HepG2 (cell line): ENCODE results near the gene ZNF507. TPM values are rescaled to one million over a fixed set of nuclear protein-coding genes. Genes with fewer than 3 reads are reported as not detected.

Experiments used
- ATAC-seq: fragments of 200-7000 bp; cut with Tn5 transposase; 3 replicates; pipeline ENCODE4 v1.9.1; 2020; ENCODE audit warnings: mild to moderate bottlenecking, moderate library complexity
- BruUV-seq: library from RNA; stranded (reverse); fragments of 400-500 nt; replicated peaks from 2 replicates; lab custom pipeline; 2021; lab: Mats Ljungman, UMichigan
- CTCF ChIA-PET: fragments of 300-600 bp; formaldehyde crosslinking; extraction: SDS; loops from one replicate; lab custom pipeline; 2021; ENCODE audit warnings: low total read pairs, inconsistent platforms, low intra/inter-chr PET ratio; lab: Yijun Ruan, JAX
- POLR2A ChIA-PET: fragments of 350-600 bp; sonication (Branson Sonifier 250); formaldehyde crosslinking; loops from one replicate; lab custom pipeline; 2020; ENCODE audit warnings: antibody characterized with exemption, inconsistent platforms; lab: Yijun Ruan, JAX
- DNase-seq: peaks from one replicate; pipeline ENCODE4 v3.0.0-alpha.2; 2015; ENCODE audit warnings: low spot score
- FAIRE-seq: peaks from 3 replicates; lab custom pipeline; 2011; peaks lifted over from hg19 to GRCh38; lab: Jason Lieb, UNC
- H2AFZ ChIP-seq: one replicate; pipeline ENCODE4 v1.6.1; 2011; ENCODE audit warnings: low read length, inconsistent platforms
- H3K27ac ChIP-seq: fragments of 300-600 bp; 3 replicates; pipeline ENCODE4 v1.8.0; 2011; ENCODE audit warnings: mixed run types, mild to moderate bottlenecking, mixed read lengths, low read length, inconsistent platforms; ENCODE audit not compliant: insufficient read depth; ENCODE audit errors: extremely low read length
- H3K27me3 ChIP-seq, 2 experiments: fragments of 200-600 bp in 1 of 2; 2 replicates in 1 of 2; 3 replicates in 1 of 2; pipeline versions ENCODE4 v1.6.0 to v1.8.0; 2011; ENCODE audit warnings: low read length in 2 of 2, mild to moderate bottlenecking in 2 of 2, moderate library complexity in 2 of 2, inconsistent platforms in 1 of 2; ENCODE audit not compliant: insufficient read depth in 2 of 2, control insufficient read depth in 1 of 2
- H3K36me3 ChIP-seq, 2 experiments: fragments of 200-600 bp in 1 of 2; replicated peaks in 1 of 2; 2 replicates in 1 of 2; 3 replicates in 1 of 2; pipeline versions ENCODE4 v1.5.1 to v1.8.0; 2011; ENCODE audit warnings: low read length in 2 of 2, inconsistent platforms in 1 of 2; ENCODE audit not compliant: insufficient read depth in 2 of 2, control insufficient read depth in 1 of 2
- H3K4me1 ChIP-seq: 2 replicates; pipeline ENCODE4 v1.5.1; 2012; ENCODE audit warnings: low read length, inconsistent platforms; ENCODE audit not compliant: insufficient read depth
- H3K4me2 ChIP-seq: 2 replicates; pipeline ENCODE4 v1.6.0; 2011; ENCODE audit warnings: low read depth, low read length, inconsistent platforms
- H3K4me3 ChIP-seq, 3 experiments: fragments of 200-600 bp in 1 of 3; sonication (generic), shearing (Covaris generic) in 1 of 3; replicated peaks in 1 of 3; 2 replicates each; pipeline ENCODE4 v1.5.1; 2011 to 2016; ENCODE audit warnings: low read length in 3 of 3, inconsistent platforms in 2 of 3, low read depth in 2 of 3, mild to moderate bottlenecking in 2 of 3, control low read depth in 1 of 3, mixed read lengths in 1 of 3; ENCODE audit not compliant: insufficient read depth in 1 of 3
- H3K79me2 ChIP-seq: one replicate; pipeline ENCODE4 v1.6.1; 2011; ENCODE audit warnings: low read length, inconsistent platforms; ENCODE audit not compliant: insufficient read depth
- H3K9ac ChIP-seq: 2 replicates; pipeline ENCODE4 v1.6.0; 2011; ENCODE audit warnings: mild to moderate bottlenecking, low read depth, low read length, inconsistent platforms; ENCODE audit not compliant: insufficient read depth
- H3K9me3 ChIP-seq: 2 replicates; pipeline ENCODE4 v1.5.1; 2012; ENCODE audit warnings: mild to moderate bottlenecking, low read length
- H4K20me1 ChIP-seq: 2 replicates; pipeline ENCODE4 v1.6.0; 2011; ENCODE audit warnings: inconsistent platforms, mild to moderate bottlenecking, low read length, moderate library complexity; ENCODE audit not compliant: insufficient read depth
- ARNTL ChIP-seq: sonication (generic); formaldehyde crosslinking; IDR thresholded peaks from 2 replicates; pipeline ENCODE4 v1.4.0; 2020; ENCODE audit warnings: mild to moderate bottlenecking, missing genetic modification reagents
- CCAR2 ChIP-seq: fragments of 200-400 bp; formaldehyde crosslinking; optimal IDR thresholded peaks from 2 replicates; pipeline ENCODE3; 2018; ENCODE audit warnings: low read depth, mild to moderate bottlenecking, low read length, moderate library complexity
- E2F5 ChIP-seq: sonication (generic); formaldehyde crosslinking; conservative IDR thresholded peaks from 2 replicates; pipeline ENCODE4 v1.4.0; 2020; ENCODE audit warnings: missing genetic modification reagents
- FOXC1 ChIP-seq: sonication (generic); formaldehyde crosslinking; IDR thresholded peaks from 2 replicates; pipeline ENCODE4 v1.8.0; 2022; ENCODE audit warnings: mild to moderate bottlenecking, missing genetic modification reagents, borderline replicate concordance
- GFI1 ChIP-seq: sonication (generic); formaldehyde crosslinking; IDR thresholded peaks from 2 replicates; pipeline ENCODE4 v1.5.0; 2020; ENCODE audit warnings: missing genetic modification reagents, mild to moderate bottlenecking, borderline replicate concordance
- HOXD1 ChIP-seq: sonication (generic); formaldehyde crosslinking; IDR thresholded peaks from 2 replicates; pipeline ENCODE4 v1.5.0; 2020; ENCODE audit warnings: missing genetic modification reagents
- JUNB ChIP-seq: sonication (generic); formaldehyde crosslinking; IDR thresholded peaks from 2 replicates; pipeline ENCODE4 v1.8.0; 2022; ENCODE audit warnings: missing genetic modification reagents, mild to moderate bottlenecking, borderline replicate concordance
- KLF6 ChIP-seq: IDR thresholded peaks from 2 replicates; pipeline ENCODE4 v1.8.0; 2016; ENCODE audit warnings: missing biosample characterization, missing genetic modification reagents
- MTF2 ChIP-seq: sonication (generic); formaldehyde crosslinking; IDR thresholded peaks from 2 replicates; pipeline ENCODE4 v1.5.0; 2020; ENCODE audit warnings: missing genetic modification reagents, borderline replicate concordance
- RFXAP ChIP-seq: sonication (generic); formaldehyde crosslinking; IDR thresholded peaks from 2 replicates; pipeline ENCODE4 v1.4.0; 2020; ENCODE audit warnings: missing genetic modification reagents, borderline replicate concordance
- SYNCRIP ChIP-seq: fragments of 200-400 bp; formaldehyde crosslinking; IDR thresholded peaks from 2 replicates; pipeline ENCODE4 v1.6.1; 2018; ENCODE audit warnings: mild to moderate bottlenecking, low read depth, low read length; ENCODE audit not compliant: insufficient read depth
- ZBTB33 ChIP-seq: sonication (generic); formaldehyde crosslinking; IDR thresholded peaks from 2 replicates; pipeline ENCODE4 v1.4.0; 2020; ENCODE audit warnings: missing genetic modification reagents
- ZNF710 ChIP-seq: sonication (generic); formaldehyde crosslinking; IDR thresholded peaks from 2 replicates; pipeline ENCODE4 v1.5.0; 2020; ENCODE audit warnings: mild to moderate bottlenecking, missing genetic modification reagents, borderline replicate concordance
- ZNF740 ChIP-seq: sonication (generic); formaldehyde crosslinking; IDR thresholded peaks from 2 replicates; pipeline ENCODE4 v1.4.0; 2020; ENCODE audit warnings: missing genetic modification reagents
- WGBS: methylation state at CpG from one replicate; pipeline ENCODE4 v1.1.6; 2017; ENCODE audit warnings: low lambda C conversion rate; 5-methylcytosine and 5-hydroxymethylcytosine counted together
- in situ Hi-C: cut with HindIII; loops from 2 replicates; pipeline ENCODE4 v1.10.0; 2017; ENCODE audit warnings: low pct_unique_long_range_greater_than_20kb; ENCODE audit not compliant: extremely low pct_ligation_motif_present
- intact Hi-C: fragments of 100-400 bp; cut with micrococcal nuclease; formaldehyde crosslinking; loops from one replicate; pipeline ENCODE4 v1.10.0; 2022; ENCODE audit not compliant: unreplicated experiment
- polyA plus RNA-seq, 8 experiments: library from polyadenylated mRNA; depleted of rRNA in 3 of 8; stranded (reverse) in 7 of 8; unstranded in 1 of 8; fragments of >200 nt; fragmentation: Illumina TruSeq in 4 of 8; extraction: Trizol in 4 of 8; gene quantifications; 2 replicates each; pipeline versions ENCODE4 v1.2.1 to v1.2.3, GENCODE V29; 2011 to 2016; ENCODE audit warnings: low read depth in 4 of 8, missing spikeins in 1 of 8, mixed read lengths in 1 of 8; ENCODE audit not compliant: insufficient read depth in 1 of 8
- total RNA-seq, 5 experiments: library from RNA; depleted of rRNA; stranded (reverse); fragments of >200 nt; fragmentation: Illumina TruSeq; extraction: Trizol; gene quantifications; 2 replicates each; pipeline ENCODE4 v1.2.3, GENCODE V29; 2016; ENCODE audit warnings: low read depth in 1 of 5

Gene ZNF507
- total and polyA plus RNA-seq, 2 of the 13 experiments (the other 11 are each of a cell fraction or from before 2014, with no cell fraction given): 7.3 to 10.9 TPM

- TF ChIP-seq ZBTB33 (CRISPR knock-in tag): no peak
- no peak for TF ChIP-seq KLF6 (CRISPR knock-in tag)
Measured at GRCh38 chr19:32415669-32416068, 70.3 kb downstream of the ZNF507 start (continued).

GRCh38 chr19:32416749-32417456 lies 71.5 kb downstream of the ZNF507 start:
- Histone ChIP-seq H3K4me3 (no peak overlapping the region), H3K79me2 (no peaks in the 10 kb centered on the region), H3K9me3 (no peaks in the 10 kb centered on the region), H2AFZ (no peak overlapping the region), H3K36me3 (peaks cover 9 to 38% of the 10 kb centered on the region in 2 experiments; a peak in 4 of 5 replicates), H3K27me3 (no peaks in the 10 kb centered on the region; a peak in 1 of 5 replicates), H3K4me2 (no peak overlapping the region), H3K9ac (no peak overlapping the region), H3K4me1 (peaks cover 9% of the 10 kb centered on the region; the same call in 1 of the 2 replicates), H4K20me1 (no peaks in the 10 kb centered on the region), H3K27ac (no peak overlapping the region)
- BruUV-seq: no TSS peak
- ChIA-PET CTCF (no interaction called here), POLR2A (interaction anchor here (1.1 to 1.4 kb wide), 2 partner anchors 12 kb away, joined by 3 to 7 read pairs; partner anchors contain the start of gene DPY19L3)
- 94% methylated on average over 8 of the region's 8 CpGs for WGBS
- in situ Hi-C loops (no loop called here), intact Hi-C loops (no loop called here)
- FAIRE-seq (no peak), DNase-seq (no peak), ATAC-seq (no peak)
- TF ChIP-seq RFXAP: no peak
- TF ChIP-seq MTF2 (CRISPR knock-in tag): no peak
- no peak for TF ChIP-seq JUNB (CRISPR knock-in tag)
- no peak for TF ChIP-seq HOXD1 (CRISPR knock-in tag)
- no peak for TF ChIP-seq ZNF740 (CRISPR knock-in tag)
- TF ChIP-seq ZNF710 (CRISPR knock-in tag): no peak
- no peak for TF ChIP-seq CCAR2
- TF ChIP-seq FOXC1 (CRISPR knock-in tag): no peak
- no peak for TF ChIP-seq SYNCRIP
- no peak for TF ChIP-seq E2F5
- TF ChIP-seq GFI1: no peak
- TF ChIP-seq ARNTL (CRISPR knock-in tag): no peak
